HG03095 (cell line): ENCODE measurements around the gene DCST1.

Source experiments
- ATAC-seq: cut with Tn5 transposase; IDR thresholded peaks from one replicate; pipeline ENCODE4 v1.9.1; 2021; ENCODE audit warnings: moderate library complexity; ENCODE audit not compliant: unreplicated experiment

Gene DCST1

DNA sequence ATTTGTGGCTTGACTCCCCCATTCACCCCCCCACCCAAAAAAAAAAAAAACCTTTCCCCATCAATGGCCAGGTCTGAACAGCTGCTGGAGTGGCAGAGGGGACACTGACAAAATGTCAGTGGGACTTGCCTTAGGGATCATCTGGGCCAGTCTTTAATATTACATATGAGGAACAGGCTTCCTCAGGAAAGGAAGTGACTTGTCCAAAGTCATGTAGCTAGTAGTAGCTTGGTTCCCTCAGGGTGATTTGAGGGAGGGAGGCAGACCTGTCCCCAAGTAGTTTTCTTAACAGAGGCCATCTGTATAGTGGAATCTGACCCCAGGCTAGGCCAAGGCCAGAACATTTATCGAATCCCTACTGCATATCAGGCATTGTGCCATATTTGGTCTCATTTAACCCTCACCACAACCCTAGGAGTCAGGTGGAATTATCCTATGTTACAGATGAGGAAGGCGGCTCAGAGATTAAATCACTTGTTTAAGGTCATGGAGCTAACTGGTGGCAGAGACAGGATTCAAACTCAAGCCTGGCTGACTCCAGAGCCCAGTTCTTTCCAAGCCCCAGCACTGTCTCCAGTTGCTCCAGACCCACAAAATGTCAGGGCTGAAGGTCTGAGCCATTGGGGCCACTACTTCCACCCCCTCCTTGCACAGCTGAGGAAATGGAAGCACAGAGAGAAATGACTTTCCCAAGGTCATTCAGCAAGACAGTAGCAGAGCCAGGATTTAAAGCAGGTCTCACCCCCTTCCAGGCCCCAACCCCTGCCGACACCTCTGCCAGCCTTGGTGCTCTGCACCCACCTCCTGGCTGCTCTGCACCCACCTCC, 20.6 kb upstream of the DCST1 start:
- no peak for ATAC-seq

DNA sequence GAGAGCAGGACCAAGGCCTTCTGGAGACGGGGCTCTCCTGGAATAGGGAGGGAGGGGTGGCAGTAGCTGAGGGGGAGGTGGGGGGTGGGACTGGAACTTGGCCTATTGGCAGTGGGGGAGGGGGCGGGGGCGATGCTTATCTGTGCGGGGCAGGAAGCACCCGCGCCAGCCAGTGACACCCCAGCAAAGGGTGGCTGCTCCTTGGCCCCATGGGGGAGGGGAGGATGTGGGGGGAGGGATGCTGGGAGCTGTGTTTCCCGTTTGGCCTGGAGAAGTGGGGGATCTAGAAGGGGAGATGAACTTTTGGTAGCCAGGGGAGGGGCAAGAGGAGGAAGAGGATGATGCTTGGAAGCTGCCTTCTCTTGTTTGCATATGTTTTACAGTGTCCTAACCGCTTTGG, 20.0 kb upstream of the DCST1 start:
- ATAC-seq = no peak

DNA sequence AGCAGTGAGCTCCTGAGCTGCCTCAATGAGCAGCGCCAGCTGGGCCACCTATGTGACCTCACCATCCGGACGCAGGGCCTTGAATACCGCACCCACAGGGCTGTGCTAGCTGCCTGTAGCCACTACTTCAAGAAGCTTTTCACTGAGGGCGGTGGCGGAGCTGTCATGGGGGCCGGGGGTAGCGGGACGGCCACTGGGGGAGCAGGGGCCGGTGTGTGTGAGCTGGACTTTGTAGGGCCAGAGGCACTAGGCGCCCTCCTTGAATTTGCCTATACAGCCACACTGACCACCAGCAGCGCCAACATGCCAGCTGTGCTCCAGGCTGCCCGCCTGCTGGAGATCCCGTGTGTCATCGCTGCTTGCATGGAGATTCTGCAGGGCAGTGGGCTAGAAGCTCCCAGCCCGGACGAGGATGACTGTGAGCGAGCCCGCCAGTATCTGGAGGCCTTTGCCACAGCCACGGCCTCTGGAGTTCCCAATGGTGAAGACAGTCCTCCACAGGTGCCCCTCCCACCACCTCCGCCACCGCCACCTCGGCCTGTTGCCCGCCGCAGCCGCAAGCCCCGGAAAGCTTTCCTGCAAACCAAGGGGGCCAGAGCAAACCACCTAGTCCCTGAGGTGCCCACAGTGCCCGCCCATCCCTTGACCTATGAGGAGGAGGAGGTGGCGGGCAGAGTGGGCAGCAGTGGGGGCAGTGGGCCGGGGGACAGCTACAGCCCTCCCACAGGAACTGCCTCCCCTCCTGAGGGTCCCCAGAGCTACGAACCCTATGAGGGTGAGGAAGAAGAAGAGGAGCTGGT, 18.7 kb upstream of the DCST1 start:
- no peak for ATAC-seq

DNA sequence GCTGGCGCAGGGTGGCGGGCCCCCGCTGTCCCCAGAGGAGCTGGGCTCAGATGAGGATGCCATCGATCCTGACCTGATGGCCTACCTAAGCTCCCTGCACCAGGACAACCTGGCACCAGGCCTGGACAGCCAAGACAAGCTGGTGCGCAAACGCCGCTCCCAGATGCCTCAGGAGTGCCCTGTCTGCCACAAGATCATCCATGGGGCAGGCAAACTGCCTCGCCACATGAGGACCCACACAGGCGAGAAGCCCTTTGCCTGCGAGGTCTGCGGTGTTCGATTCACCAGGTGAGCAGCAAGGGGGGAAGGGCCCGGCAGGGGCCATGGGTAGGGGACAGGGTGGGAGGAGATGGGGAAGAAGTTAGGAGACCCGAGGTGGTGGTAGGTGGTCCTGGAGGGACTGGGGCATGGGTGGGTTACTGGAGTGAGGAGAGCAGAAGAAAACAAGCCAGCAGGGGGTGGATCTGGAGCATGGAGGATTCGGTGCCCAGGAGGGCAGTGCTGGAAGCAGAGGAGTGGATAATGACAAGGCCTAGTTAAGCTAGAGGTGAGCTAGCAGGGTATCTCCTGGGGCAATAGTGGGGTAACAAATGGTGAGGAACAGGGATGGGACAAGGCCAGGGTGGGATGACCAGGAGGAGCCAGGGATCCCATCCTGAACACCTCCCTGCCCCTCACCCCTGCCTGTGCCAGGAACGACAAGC, 17.9 kb upstream of the DCST1 start:
- ATAC-seq = no peak

DNA sequence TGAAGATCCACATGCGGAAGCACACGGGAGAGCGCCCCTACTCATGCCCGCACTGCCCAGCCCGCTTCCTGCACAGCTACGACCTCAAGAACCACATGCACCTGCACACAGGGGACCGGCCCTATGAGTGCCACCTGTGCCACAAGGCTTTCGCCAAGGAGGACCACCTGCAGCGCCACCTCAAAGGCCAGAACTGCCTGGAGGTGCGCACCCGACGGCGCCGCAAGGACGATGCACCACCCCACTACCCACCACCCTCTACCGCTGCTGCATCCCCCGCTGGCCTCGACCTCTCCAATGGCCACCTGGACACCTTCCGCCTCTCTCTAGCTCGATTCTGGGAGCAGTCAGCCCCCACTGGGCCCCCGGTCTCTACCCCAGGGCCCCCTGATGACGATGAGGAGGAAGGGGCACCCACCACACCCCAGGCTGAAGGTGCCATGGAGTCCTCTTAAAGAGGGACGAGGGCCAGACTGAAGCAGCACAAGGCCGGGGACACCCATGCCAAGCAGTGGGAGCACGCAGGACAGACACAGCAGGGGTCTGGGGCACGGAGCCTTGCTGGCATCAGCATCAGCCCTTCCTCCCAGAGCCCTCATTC, 17.3 kb upstream of the DCST1 start:
- no peak for ATAC-seq

DNA sequence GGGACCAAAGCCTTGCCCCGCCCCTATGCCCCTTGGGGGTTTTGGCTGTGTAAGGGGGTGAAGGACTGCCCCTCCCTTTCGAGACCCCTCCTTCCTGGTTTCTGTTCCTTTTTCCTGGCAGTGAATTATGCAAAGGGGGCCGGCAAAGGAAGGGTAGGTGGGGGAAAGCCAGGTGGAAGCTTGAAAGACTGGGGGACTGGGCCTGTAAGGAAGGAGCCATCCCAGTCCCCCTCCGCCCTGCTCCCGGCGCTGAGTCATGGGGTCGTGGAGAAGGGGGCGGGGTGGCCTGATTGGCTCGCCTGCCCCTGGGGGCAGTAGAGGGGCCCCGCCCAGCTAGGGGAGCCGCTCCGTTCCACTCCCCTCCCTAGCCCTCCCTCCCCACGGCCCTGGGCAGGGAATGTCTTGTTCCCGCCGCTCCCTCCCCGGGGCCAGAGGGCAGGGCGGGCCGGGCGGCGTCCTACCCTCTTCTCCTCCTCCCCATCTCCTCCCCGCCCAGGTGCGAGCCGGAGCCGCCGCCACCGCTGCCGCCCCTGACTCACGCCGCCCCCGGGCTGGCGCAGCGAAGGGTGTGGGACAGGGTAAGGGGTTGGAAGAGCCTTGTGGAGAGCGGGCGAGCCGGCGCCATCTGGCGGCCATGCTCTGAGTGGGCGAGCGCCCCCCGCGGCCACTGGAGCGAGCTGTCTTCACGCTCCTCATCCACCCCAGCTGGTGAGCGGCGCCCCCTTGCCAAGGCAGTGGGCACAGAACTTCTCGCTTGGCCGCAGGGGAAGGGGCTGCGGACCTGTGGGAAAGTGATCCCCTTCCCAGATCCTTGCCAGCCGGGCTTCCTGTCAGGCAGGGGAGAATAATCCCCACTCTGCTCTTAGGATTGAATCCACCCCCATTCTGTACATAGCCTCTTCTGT, 16.3 kb upstream of the DCST1 start:
- peak; percentile 52 for ATAC-seq

DNA sequence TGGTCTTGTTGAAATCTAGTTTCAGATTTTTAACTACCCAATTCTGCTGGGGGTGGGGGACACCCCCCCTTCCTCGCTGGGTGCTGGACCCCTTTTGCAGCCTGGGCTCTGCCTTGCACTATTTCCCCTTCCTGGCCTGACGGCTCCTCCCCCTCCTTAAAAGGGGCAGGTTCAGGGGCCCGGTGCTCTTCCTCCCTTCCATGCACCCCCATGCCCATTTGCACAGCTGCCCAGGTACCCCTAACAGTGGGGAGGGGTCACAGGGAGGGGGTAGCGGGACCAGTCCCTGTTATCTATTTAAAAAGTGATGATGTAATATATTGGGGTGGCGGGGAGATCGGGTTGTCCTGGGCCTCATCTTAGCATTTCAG, 15.7 kb upstream of the DCST1 start:
- ATAC-seq = no peak

DNA sequence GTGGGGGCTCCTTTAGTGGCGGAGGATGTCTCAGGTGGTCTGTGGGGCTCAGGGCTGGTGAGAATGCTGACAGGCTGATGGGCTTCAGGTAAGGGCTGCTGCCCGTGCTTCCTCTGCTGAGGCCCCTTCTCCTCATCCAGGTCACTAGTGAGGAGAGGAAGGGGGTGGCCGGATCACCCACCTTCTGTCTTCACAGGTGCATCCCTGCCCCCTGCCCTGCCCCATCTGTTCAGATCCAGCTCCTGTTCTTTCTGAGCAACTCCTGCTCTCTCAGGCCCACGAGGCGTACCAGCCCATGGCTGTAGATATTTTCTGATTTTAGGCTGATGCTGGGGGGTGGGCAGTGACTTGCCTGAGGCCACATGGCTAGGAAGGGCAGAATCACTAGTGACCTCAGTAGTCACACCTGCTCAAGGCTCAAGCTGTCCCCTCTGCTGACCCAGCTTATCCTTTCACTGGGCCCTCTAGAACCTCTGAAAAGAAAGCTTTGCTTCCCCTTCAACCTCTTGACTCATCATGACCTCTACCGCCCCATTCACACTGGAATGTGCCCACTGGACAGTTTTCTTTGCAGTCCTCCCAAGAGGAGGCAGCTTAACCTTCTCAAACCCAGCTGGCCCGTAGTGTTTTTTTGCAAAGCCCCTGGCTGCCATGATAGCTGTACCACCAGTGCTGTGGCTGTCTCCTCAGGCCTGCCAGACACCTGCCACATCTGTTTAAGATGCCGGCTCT, 14.8 kb upstream of the DCST1 start:
- no peak for ATAC-seq

DNA sequence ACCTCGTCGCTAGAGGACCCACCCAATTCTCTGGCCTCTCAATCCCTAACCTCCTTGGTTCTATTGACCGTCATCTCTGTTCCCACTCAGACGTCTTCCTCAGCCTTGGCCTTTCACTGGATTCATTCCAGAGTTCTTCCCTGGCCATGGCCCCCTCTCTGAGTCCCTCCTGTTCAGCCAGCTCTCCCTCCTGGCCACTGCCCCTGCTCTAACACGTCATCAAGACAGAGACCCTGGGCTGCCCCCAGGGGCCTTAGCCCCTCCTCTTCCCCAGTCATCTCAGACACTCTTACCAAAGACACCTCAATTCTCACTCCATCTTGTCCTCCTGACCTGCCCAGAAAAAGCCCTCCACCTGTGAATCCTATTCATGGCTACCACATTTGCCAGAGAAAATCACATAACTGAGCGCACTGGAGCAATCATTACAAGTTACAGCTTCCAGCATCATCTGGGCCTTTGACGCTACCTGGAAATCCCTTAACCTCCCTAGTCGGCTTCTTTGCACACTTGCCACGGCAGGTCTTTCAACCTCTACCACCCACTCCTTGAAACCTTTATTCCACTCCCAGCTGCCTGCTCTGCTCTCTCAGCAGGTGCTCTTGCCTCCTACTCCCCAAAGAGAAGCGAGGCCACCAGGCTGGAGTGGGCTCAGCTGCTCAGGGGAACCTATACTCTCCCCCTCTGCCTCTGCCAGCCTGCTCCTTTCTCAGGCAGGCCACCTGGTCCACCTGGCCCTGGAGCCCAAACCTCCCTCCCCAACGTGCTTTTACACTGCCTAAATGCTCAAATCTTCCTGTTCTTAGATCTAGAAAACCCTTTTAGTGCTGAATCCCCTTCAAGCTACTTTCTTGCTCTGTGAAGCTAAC, 14.0 kb upstream of the DCST1 start:
- ATAC-seq = no peak

DNA sequence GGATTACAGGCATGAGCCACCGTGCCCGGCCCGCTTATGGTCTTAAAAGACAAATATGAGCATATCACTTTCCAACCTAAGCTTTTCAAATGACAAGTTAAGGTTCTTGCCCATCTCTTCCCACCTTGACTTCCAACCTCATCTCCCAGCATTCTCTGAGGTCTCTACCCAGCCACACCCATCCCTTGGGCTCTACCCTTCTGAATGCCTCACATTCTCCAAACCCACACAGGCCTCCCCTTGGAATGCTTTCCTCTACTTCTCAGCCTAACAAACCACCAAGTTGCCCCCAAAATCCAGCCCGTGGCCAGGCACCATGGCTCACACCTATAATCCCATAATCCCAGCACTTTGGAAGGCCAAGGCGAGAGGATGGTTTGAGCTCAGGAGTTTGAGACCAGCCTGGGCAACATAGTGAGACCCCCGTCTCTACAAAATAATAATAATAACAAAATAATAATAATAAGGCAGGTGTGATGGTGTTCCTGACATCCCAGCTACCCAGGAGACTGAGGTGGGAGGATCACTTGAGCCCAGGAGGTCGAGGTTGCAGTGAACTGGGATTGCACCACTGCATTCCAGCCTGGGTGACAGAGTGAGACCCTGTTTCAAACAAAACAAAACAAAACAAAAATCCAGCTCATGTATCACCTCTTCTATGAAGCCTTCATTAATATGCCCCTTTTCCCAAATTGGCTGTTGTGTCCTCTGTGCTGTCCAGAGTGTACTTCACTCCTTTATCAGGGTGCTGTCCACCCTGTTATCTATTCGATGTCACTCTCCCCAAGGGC, 11.3 kb upstream of the DCST1 start:
- no peak for ATAC-seq

DNA sequence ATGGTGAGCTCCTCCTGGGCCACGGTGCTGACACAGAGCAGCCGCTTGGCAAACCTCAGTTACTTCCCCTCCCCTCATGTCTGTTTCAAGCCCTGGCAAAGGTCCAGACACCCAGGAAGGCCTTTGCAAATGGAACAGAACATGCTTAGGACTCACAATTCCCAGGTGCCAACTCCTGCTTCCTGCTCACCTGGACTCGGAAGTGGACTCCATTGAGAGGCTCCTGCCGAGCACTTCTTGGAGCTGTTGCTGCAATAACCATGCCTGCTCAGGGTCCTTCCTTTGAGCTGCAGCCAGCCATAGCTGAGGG, 10.7 kb upstream of the DCST1 start:
- ATAC-seq = no peak

DNA sequence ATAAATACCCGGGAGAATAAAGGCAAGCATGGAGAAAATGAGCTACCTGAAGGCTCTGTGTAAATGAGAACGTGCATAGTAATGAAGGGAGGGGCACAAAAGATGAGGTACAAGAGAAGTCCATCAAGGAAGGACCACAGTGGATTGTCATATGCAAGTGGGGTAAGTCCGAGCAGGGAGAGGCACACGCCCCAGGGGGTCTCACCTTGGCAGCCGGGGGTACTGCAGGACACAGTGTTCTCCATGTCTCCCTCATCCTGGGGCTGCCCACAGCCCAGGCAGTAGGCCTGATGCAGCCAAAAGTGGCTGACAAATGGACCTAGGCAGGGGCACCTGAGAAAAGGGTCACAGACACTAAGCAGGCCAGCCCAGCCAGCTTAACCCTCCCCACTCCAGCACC, 10.0 kb upstream of the DCST1 start:
- ATAC-seq = no peak

DNA sequence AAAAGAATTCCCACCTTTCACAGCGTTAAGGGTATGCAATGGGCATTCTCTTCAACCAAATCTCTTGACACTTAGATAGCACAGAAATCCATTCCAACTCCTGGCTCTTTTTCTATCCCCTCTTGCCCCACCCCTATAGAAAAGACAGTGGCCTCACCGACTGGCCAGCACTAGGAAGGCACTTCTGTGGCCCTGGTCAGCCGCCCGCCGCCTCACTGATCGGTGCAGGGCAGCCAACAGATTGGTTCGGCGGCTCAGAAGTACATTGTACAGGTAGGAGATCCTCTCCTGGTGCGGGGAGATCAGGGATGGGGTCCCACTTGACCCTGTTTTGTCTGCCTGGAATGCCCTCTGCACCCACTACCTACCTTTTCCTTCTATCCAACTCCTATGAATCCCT, 9.3 kb upstream of the DCST1 start:
- no peak for ATAC-seq

DNA sequence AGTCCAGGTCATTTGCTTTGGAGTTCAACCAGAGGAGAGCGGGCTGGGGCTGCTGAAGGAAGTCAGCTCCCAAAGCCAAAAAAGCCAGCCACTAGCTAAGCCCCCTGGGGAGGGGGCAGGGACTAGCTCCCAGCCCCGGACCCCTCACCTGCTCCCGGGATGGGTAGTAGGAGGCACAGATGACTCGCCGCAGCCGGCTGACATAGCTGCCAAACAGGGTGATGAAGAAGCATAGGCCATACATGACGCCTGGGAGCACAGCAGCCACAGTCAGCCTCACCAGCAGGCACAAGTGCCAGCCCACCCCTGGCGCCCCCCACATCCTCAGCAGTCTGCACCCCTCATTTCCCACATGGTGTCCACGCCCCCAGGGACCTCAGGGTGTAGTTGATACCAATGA, 7.5 kb upstream of the DCST1 start:
- no peak for ATAC-seq

DNA sequence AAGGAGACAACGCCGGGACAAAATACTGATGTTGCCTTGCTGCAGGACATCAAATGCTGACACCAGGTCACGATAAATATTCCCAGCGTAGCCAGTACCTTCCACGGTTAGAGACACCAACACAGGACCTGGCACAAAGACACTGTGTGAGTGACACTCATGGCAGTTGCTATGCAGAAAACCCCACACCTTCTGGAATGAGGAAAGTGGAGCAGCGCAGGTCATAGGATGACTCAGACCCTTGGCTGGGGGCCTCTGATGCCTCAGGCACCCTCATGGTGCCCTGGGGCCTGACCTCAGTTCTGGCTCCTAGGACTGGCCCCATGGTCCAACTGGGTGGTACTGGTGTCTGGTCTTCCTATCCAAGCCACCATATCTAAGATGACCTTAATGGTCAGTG, 7.0 kb upstream of the DCST1 start:
- ATAC-seq = no peak

DNA sequence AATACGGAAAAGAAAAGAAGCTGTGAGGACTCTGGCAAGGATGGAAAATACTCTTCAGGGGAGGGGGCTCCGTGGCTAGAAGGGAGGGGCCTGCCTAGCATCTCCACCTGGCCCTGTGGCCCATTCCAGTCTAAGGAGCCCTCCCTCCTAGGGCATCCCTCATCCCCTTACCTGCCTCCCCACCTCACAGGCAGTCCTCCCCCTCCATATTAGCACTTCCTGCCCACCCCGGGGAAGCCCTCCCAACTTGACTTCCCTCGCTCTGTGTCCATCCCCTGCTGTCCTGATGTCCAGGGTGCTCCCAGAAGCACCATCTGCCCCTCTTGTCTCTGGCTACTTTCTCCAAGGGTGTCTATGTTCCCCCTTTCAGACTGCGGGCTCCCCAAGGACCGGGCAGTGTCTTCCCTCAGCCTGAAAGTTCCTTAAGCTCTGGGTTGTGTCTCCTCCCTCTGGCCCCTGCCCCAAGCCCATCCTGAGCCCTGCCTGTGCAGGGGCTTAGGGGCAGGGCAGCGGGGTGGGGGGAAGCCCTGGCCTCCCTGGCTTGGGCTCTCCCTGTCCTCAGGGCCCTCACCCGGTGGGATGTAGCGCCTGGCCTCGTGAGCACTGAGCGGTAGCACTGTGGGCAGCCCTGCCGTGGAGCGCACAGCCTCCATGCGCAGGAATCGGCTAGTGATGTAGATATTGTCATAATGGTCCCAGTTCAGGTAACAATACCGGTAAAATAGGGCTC, 3.9 kb upstream of the DCST1 start:
- ATAC-seq = no peak

DNA sequence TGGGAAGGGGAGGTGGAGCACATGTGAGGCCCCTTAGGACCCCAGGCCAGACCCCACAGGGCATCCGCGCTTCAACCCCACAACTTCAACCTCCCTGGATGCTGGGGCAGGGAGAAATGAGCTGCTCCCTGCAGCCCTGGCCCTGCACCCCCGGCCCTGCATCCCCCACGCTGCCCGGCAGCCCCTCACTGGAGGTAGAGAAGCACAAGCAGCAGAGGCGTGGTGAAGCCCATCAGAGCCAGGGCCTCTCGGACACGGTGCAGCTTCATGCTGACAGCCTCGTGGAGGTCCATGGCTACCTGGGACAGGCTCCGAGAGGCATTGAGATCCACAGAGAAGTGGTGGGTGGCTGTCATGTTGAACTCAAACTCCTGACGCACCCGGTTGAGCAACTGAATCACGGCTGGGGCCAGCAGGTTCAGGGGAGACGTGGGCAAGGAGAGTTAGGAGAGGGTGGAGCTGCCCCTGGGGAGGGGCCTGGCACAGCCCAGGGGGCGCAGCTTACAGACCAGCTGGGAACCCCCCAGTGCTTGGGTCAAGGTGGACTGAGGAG, 3.3 kb upstream of the DCST1 start:
- ATAC-seq = no peak
